ENCODE data around the gene SLC39A11. TPM values are rescaled to one million over a fixed set of nuclear protein-coding genes. Genes with fewer than 3 reads are reported as not detected.
A peak's percentile ranks its signal among the peaks of the same experiment; 100 is the strongest.

Gene SLC39A11
- total RNA-seq, 1 experiment from 2014 or later: 18.6 TPM

DNA sequence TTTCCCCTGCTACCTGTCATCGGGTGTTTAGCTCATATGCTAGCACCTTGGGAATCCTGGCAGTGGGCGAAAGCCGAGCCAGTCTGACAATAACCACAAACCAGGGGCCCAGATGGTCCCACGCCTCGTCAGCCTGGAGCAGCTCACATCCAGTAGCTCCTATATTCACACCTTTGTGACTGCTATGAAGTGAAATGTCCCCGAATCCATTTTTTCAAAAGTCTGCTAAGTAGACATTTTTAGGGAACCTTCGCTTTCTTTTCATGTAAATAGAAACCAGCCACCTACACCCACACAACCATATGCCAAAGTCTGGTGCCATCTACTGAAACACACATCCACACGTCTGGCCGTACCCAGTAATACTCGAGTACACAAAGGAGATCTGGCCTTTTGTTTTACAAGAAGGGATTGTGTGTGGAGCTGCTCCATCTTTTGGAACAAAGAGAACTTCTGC lies 176.8 kb downstream of the SLC39A11 start:
- Histone ChIP-seq H3K27ac (ENCODE audit: low read depth, low read length, poor library complexity, severe bottlenecking) (no peak overlapping the region), H3K27me3 (replicated peaks; ENCODE audit: insufficient read depth, low read depth, low read length, poor library complexity) (no peaks in the 10 kb centered on the region), H3K9me3 (ENCODE audit: low read depth, low read length, poor library complexity, severe bottlenecking) (no peaks in the 10 kb centered on the region), H3K4me3 (ENCODE audit: low read depth, low read length, poor library complexity, severe bottlenecking) (no peak overlapping the region), H3K36me3 (ENCODE audit: insufficient read depth, low read length, poor library complexity, severe bottlenecking) (no peaks in the 10 kb centered on the region), H3K4me1 (ENCODE audit: insufficient read depth, low read length, poor library complexity, severe bottlenecking) (no peaks in the 10 kb centered on the region)
- DNase-seq (ENCODE audit: low spot score): no peak
- TF ChIP-seq CTCF (conservative IDR thresholded peaks at IDR 0.05; ENCODE audit: low read depth, low read length) (no peak), EZH2 (IDR thresholded peaks at IDR 0.05; ENCODE audit: borderline replicate concordance, low read depth, low read length, poor library complexity, severe bottlenecking) (no peak)
- POLR2A ChIA-PET (ENCODE audit: low non-redundant PET): no interaction called here
- CTCF ChIA-PET: no interaction called here
- intact Hi-C loops (cut with micrococcal nuclease; ENCODE audit: unreplicated experiment): no loop called here
- BruUV-seq (replicated peaks): no TSS peak

DNA sequence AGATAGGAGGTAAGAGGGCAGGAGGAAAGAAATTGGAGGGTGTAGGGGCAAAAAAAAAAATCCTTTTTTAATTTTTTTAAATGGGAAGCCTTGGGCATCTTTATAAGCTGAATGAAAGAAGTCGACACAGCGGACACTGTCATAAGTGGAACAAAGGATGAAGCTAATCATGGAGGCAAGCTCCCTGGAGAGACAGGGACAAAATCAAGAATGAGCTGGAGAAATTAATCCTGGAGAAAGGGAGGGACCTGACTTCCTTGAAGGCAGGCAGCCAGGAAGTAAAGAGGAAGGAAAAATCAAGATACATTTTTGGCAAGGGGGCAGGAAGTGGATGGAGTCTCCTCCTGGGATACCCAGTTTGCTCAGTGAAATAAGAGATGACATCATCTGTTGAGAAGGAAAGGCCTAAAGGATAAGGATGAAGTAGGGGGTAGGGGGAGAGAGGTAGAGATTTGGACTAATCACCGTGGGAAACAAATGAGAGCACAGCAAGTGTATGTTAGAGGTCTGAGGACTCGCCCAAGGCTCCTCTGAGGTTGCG lies 179.3 kb downstream of the SLC39A11 start:
- no peaks in the 10 kb centered on the region for H3K4me1 ChIP-seq (ENCODE audit: insufficient read depth, low read length, poor library complexity, severe bottlenecking)
- no peaks in the 10 kb centered on the region for H3K36me3 ChIP-seq (ENCODE audit: insufficient read depth, low read length, poor library complexity, severe bottlenecking)
- peak; percentile 50 for DNase-seq (ENCODE audit: low spot score)
- CTCF ChIA-PET: no interaction called here
- BruUV-seq (replicated peaks): no TSS peak
- H3K9me3 ChIP-seq (ENCODE audit: low read depth, low read length, poor library complexity, severe bottlenecking): no peaks in the 10 kb centered on the region
- POLR2A ChIA-PET (ENCODE audit: low non-redundant PET): no interaction called here
- H3K4me3 ChIP-seq (ENCODE audit: low read depth, low read length, poor library complexity, severe bottlenecking): no peak overlapping the region
- intact Hi-C loops (cut with micrococcal nuclease; ENCODE audit: unreplicated experiment): no loop called here
- no peak overlapping the region for H3K27ac ChIP-seq (ENCODE audit: low read depth, low read length, poor library complexity, severe bottlenecking)
- TF ChIP-seq EZH2 (IDR thresholded peaks at IDR 0.05; ENCODE audit: borderline replicate concordance, low read depth, low read length, poor library complexity, severe bottlenecking) (no peak), CTCF (conservative IDR thresholded peaks at IDR 0.05; ENCODE audit: low read depth, low read length) (no peak)
- H3K27me3 ChIP-seq (replicated peaks; ENCODE audit: insufficient read depth, low read depth, low read length, poor library complexity): no peaks in the 10 kb centered on the region

GRCh38 chr17:72906306-72906705 lies 186.2 kb downstream of the SLC39A11 start:
- H3K27me3 ChIP-seq (replicated peaks; ENCODE audit: insufficient read depth, low read depth, low read length, poor library complexity): no peaks in the 10 kb centered on the region
- no peaks in the 10 kb centered on the region for H3K36me3 ChIP-seq (ENCODE audit: insufficient read depth, low read length, poor library complexity, severe bottlenecking)
- no peaks in the 10 kb centered on the region for H3K4me1 ChIP-seq (ENCODE audit: insufficient read depth, low read length, poor library complexity, severe bottlenecking)
- intact Hi-C loops (cut with micrococcal nuclease; ENCODE audit: unreplicated experiment): no loop called here
- no peak overlapping the region for H3K27ac ChIP-seq (ENCODE audit: low read depth, low read length, poor library complexity, severe bottlenecking)
- no peak overlapping the region for H3K4me3 ChIP-seq (ENCODE audit: low read depth, low read length, poor library complexity, severe bottlenecking)
- H3K9me3 ChIP-seq (ENCODE audit: low read depth, low read length, poor library complexity, severe bottlenecking): no peaks in the 10 kb centered on the region
- POLR2A ChIA-PET (ENCODE audit: low non-redundant PET): interaction anchor here (0.6 kb wide), 1 partner anchor 288 kb away, joined by 3 read pairs; no protein-coding TSS in a partner anchor
- no peak for TF ChIP-seq EZH2 (IDR thresholded peaks at IDR 0.05; ENCODE audit: borderline replicate concordance, low read depth, low read length, poor library complexity, severe bottlenecking)
- TF ChIP-seq CTCF (conservative IDR thresholded peaks at IDR 0.05; ENCODE audit: low read depth, low read length): no peak
- no peak for DNase-seq (ENCODE audit: low spot score)
- BruUV-seq (replicated peaks): no TSS peak
- CTCF ChIA-PET: no interaction called here
